HAP-1 (cell line): ENCODE measurements around the gene RYR3.

Experiments
- DNase-seq, 2 experiments: peaks; one replicate each; pipeline ENCODE4 v3.0.0-alpha.2; 2016 to 2020; ENCODE audit warnings: low spot score in 2 of 2
- H3K27me3 ChIP-seq: fragments of 250-450 bp; sonication (Bioruptor Pico); 2 replicates; pipeline ENCODE4 v1.5.1; 2020; ENCODE audit warnings: low read depth, mild to moderate bottlenecking, moderate library complexity
- H3K36me3 ChIP-seq: fragments of 250-450 bp; sonication (Bioruptor Pico); replicated peaks from 2 replicates; pipeline ENCODE4 v1.5.1; 2020; ENCODE audit warnings: mild to moderate bottlenecking
- H3K4me1 ChIP-seq: fragments of 250-450 bp; sonication (Bioruptor Pico); 2 replicates; pipeline ENCODE4 v1.5.1; 2020; ENCODE audit warnings: mild to moderate bottlenecking
- H3K4me3 ChIP-seq: fragments of 250-450 bp; sonication (Bioruptor Pico); 2 replicates; pipeline ENCODE4 v1.5.1; 2020; ENCODE audit warnings: mild to moderate bottlenecking, moderate library complexity
- H3K9me3 ChIP-seq: fragments of 250-450 bp; sonication (Bioruptor Pico); 2 replicates; pipeline ENCODE4 v1.5.1; 2020; ENCODE audit warnings: mild to moderate bottlenecking, moderate library complexity
- in situ Hi-C: fragments of 300-500 bp; cut with MboI; formaldehyde crosslinking; loops from 3 replicates; pipeline ENCODE4 v1.14.3; 2020; ENCODE audit warnings: low sequenced_read_pairs, inconsistent platforms, mixed read lengths

The RYR3 gene

GRCh38 chr15:33492434-33493052, 181.8 kb downstream of the RYR3 start:
- no peaks in the 10 kb centered on the region for H3K27me3 ChIP-seq
- H3K9me3 ChIP-seq = no peaks in the 10 kb centered on the region
- H3K4me1 ChIP-seq = no peaks in the 10 kb centered on the region
- H3K36me3 ChIP-seq = no peaks in the 10 kb centered on the region
- no peak overlapping the region for H3K4me3 ChIP-seq
- no peak for DNase-seq
- in situ Hi-C loops = no loop called here

- no peaks in the 10 kb centered on the region for H3K4me1 ChIP-seq
- H3K9me3 ChIP-seq = no peaks in the 10 kb centered on the region
- in situ Hi-C loops = no loop called here
- H3K27me3 ChIP-seq = no peaks in the 10 kb centered on the region
- no peak for DNase-seq
- no peak overlapping the region for H3K4me3 ChIP-seq
- H3K36me3 ChIP-seq = no peaks in the 10 kb centered on the region
These were observed 183.5 kb downstream of the RYR3 start for GRCh38 chr15:33494306-33494705.

- DNase-seq = no peak
- Histone ChIP-seq H3K27me3 (no peaks in the 10 kb centered on the region), H3K9me3 (no peaks in the 10 kb centered on the region), H3K4me3 (no peak overlapping the region), H3K4me1 (no peaks in the 10 kb centered on the region), H3K36me3 (no peaks in the 10 kb centered on the region)
- in situ Hi-C loops = no loop called here
These were observed 189.8 kb downstream of the RYR3 start for GRCh38 chr15:33500432-33501195.

GRCh38 chr15:33503681-33504080, 192.9 kb downstream of the RYR3 start:
- Histone ChIP-seq H3K4me3 (no peak overlapping the region), H3K4me1 (no peaks in the 10 kb centered on the region), H3K36me3 (no peaks in the 10 kb centered on the region), H3K27me3 (no peaks in the 10 kb centered on the region), H3K9me3 (no peaks in the 10 kb centered on the region)
- in situ Hi-C loops = no loop called here
- no peak for DNase-seq

- no peaks in the 10 kb centered on the region for H3K36me3 ChIP-seq
- DNase-seq = no peak
- in situ Hi-C loops = no loop called here
- no peak overlapping the region for H3K4me3 ChIP-seq
- no peaks in the 10 kb centered on the region for H3K27me3 ChIP-seq
- no peaks in the 10 kb centered on the region for H3K9me3 ChIP-seq
- no peaks in the 10 kb centered on the region for H3K4me1 ChIP-seq
These were observed 196.1 kb downstream of the RYR3 start for GRCh38 chr15:33506781-33507296.

- no peaks in the 10 kb centered on the region for H3K27me3 ChIP-seq
- no peaks in the 10 kb centered on the region for H3K36me3 ChIP-seq
- H3K4me3 ChIP-seq = no peak overlapping the region
- no peak for DNase-seq
- in situ Hi-C loops = no loop called here
- H3K4me1 ChIP-seq = no peaks in the 10 kb centered on the region
- no peaks in the 10 kb centered on the region for H3K9me3 ChIP-seq
These were observed 197.9 kb downstream of the RYR3 start for GRCh38 chr15:33508703-33509102.

GRCh38 chr15:33515121-33515520, 204.4 kb downstream of the RYR3 start:
- H3K9me3 ChIP-seq = no peaks in the 10 kb centered on the region
- no peak overlapping the region for H3K4me3 ChIP-seq
- H3K36me3 ChIP-seq = no peaks in the 10 kb centered on the region
- DNase-seq = no peak
- H3K27me3 ChIP-seq = 0 out of 2 replicates have a peak, but pooled peaks cover 4% of the 10 kb centered on the region
- in situ Hi-C loops = no loop called here
- no peaks in the 10 kb centered on the region for H3K4me1 ChIP-seq

GRCh38 chr15:33516563-33516962, 205.8 kb downstream of the RYR3 start:
- Histone ChIP-seq H3K9me3 (no peaks in the 10 kb centered on the region), H3K4me3 (no peak overlapping the region), H3K36me3 (no peaks in the 10 kb centered on the region), H3K27me3 (0 out of 2 replicates have a peak, but pooled peaks cover 4% of the 10 kb centered on the region), H3K4me1 (no peaks in the 10 kb centered on the region)
- DNase-seq = no peak
- in situ Hi-C loops = no loop called here

- H3K9me3 ChIP-seq = no peaks in the 10 kb centered on the region
- H3K4me1 ChIP-seq = no peaks in the 10 kb centered on the region
- H3K36me3 ChIP-seq = no peaks in the 10 kb centered on the region
- 0 out of 2 replicates have a peak, but pooled peaks cover 4% of the 10 kb centered on the region for H3K27me3 ChIP-seq
- in situ Hi-C loops = no loop called here
- H3K4me3 ChIP-seq = no peak overlapping the region
- DNase-seq = no peak
These were observed 207.2 kb downstream of the RYR3 start for GRCh38 chr15:33517944-33518343.

GRCh38 chr15:33518421-33518820, 207.7 kb downstream of the RYR3 start:
- 0 out of 2 replicates have a peak, but pooled peaks cover 4% of the 10 kb centered on the region for H3K27me3 ChIP-seq
- in situ Hi-C loops = no loop called here
- no peak for DNase-seq
- no peak overlapping the region for H3K4me3 ChIP-seq
- H3K9me3 ChIP-seq = no peaks in the 10 kb centered on the region
- no peaks in the 10 kb centered on the region for H3K4me1 ChIP-seq
- no peaks in the 10 kb centered on the region for H3K36me3 ChIP-seq

GRCh38 chr15:33524274-33524673, 213.5 kb downstream of the RYR3 start:
- H3K9me3 ChIP-seq = no peaks in the 10 kb centered on the region
- in situ Hi-C loops = no loop called here
- no peaks in the 10 kb centered on the region for H3K36me3 ChIP-seq
- H3K4me1 ChIP-seq = no peaks in the 10 kb centered on the region
- DNase-seq = no peak
- no peak overlapping the region for H3K4me3 ChIP-seq
- peaks cover 2% of the 10 kb centered on the region; the same call in 1 of the 2 replicates for H3K27me3 ChIP-seq

- H3K36me3 ChIP-seq = no peaks in the 10 kb centered on the region
- H3K4me3 ChIP-seq = no peak overlapping the region
- no peaks in the 10 kb centered on the region for H3K9me3 ChIP-seq
- no peaks in the 10 kb centered on the region for H3K4me1 ChIP-seq
- in situ Hi-C loops = no loop called here
- H3K27me3 ChIP-seq = peaks cover 8% of the 10 kb centered on the region; the same call in 1 of the 2 replicates
- no peak for DNase-seq
These were observed 215.8 kb downstream of the RYR3 start for GRCh38 chr15:33526532-33526931.

- H3K4me3 ChIP-seq = no peak overlapping the region
- no peaks in the 10 kb centered on the region for H3K36me3 ChIP-seq
- in situ Hi-C loops = no loop called here
- H3K4me1 ChIP-seq = no peaks in the 10 kb centered on the region
- DNase-seq = no peak
- peaks cover 8% of the 10 kb centered on the region; the same call in 1 of the 2 replicates for H3K27me3 ChIP-seq
- H3K9me3 ChIP-seq = no peaks in the 10 kb centered on the region
These were observed 222.4 kb downstream of the RYR3 start for GRCh38 chr15:33533197-33533596.

- Histone ChIP-seq H3K4me3 (no peak overlapping the region), H3K4me1 (no peaks in the 10 kb centered on the region), H3K27me3 (peaks cover 5% of the 10 kb centered on the region; the same call in 1 of the 2 replicates), H3K36me3 (no peaks in the 10 kb centered on the region), H3K9me3 (no peaks in the 10 kb centered on the region)
- no peak for DNase-seq
- in situ Hi-C loops = no loop called here
These were observed 223.9 kb downstream of the RYR3 start for GRCh38 chr15:33534642-33535041.
